ENCODE results near the gene LRRC53.

LRRC53 gene

DNA sequence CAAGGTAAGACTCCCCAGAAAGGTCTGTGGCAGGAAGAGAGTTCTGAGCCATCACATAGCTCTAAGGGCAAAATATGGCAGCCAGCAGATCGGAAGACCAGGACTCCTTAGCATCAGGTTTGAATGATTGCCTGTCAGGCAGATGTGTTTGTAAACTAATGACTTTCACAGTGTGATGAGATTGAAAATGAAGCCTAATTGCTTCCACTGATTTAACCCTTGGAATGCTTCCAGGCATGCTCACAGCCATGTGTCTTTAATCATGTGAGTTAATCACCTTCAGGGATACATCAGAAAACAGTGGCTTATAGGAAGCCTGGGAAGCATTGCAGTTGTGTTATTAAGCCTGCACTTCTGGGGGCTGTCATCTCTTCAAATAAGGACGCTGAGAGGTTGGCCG, 82.8 kb downstream of the LRRC53 start:
- DNase-seq = no peak

DNA sequence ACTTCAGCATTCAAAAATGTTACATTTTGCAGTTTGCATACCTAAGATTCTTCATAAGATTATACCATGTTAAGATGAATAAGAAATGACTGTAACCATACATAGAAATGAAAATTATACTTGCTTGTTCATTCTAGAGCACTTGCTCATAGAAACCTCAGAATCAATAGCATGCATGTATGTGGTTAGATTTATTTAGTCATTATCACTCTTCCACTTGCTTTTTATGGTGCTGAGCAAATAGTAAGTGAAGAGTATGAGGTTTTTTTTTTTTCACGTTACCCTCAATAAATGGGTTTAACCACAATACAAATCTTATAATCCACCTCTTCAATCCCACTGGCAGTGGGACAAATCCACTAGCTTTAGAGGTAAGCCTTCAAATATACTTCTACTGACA, 84.7 kb downstream of the LRRC53 start:
- DNase-seq = no peak

GRCh38 chr1:74426208-74426937, 86.0 kb downstream of the LRRC53 start:
- no peak for DNase-seq

GRCh38 chr1:74425676-74426075, 86.7 kb downstream of the LRRC53 start:
- no peak for DNase-seq

- no peak for DNase-seq
Measured at GRCh38 chr1:74423471-74423870, 88.9 kb downstream of the LRRC53 start.

GRCh38 chr1:74422421-74423292, 89.8 kb downstream of the LRRC53 start:
- no peak for DNase-seq

- DNase-seq = no peak
Measured at GRCh38 chr1:74420467-74420866, 91.9 kb downstream of the LRRC53 start.

All from activated effector memory CD4-positive, alpha-beta T cell treated with Interleukin-2 at 50 U/mL for 16 hours (primary cell).